HL-60 (cell line): Measurements from ENCODE around the gene FGD3.

Experiments used
- DNase-seq, 2 experiments: peaks; one replicate each; pipeline ENCODE4 v3.0.0-alpha.2; 2010 to 2020; ENCODE audit warnings: low read depth in 1 of 2, low spot score in 1 of 2
- H3K27ac ChIP-seq: fragments of 250-450 bp; sonication (Bioruptor Pico); replicated peaks from 2 replicates; pipeline ENCODE4 v1.5.1; 2020; ENCODE audit warnings: mild to moderate bottlenecking, moderate library complexity
- H3K27me3 ChIP-seq: fragments of 250-450 bp; sonication (Bioruptor Pico); 2 replicates; pipeline ENCODE4 v1.5.1; 2021; ENCODE audit warnings: mild to moderate bottlenecking, moderate library complexity; ENCODE audit not compliant: insufficient read depth, poor library complexity, severe bottlenecking
- H3K4me3 ChIP-seq: replicated peaks from 2 replicates; pipeline ENCODE4 v1.5.1; 2011; ENCODE audit warnings: mild to moderate bottlenecking, control low read depth, low read length; ENCODE audit not compliant: insufficient read depth
- GABPA ChIP-seq: IDR thresholded peaks from 2 replicates; pipeline ENCODE4 v1.6.1; 2012; ENCODE audit warnings: low read depth
- POLR2AphosphoS5 ChIP-seq: IDR thresholded peaks from 2 replicates; pipeline ENCODE4 v1.6.1; 2012; ENCODE audit warnings: low read depth
- SPI1 ChIP-seq: IDR thresholded peaks from 2 replicates; pipeline ENCODE4 v1.6.1; 2012; ENCODE audit warnings: low read depth, mild to moderate bottlenecking, borderline replicate concordance
- TF ChIP-seq, protein P1 (sequence below): IDR thresholded peaks from 2 replicates; pipeline ENCODE4 v1.6.1; 2012; ENCODE audit warnings: low read depth; ENCODE audit not compliant: insufficient replicate concordance
- TF ChIP-seq, protein P2 (sequence below): IDR thresholded peaks from one replicate; pipeline ENCODE4 v1.5.1; 2011; ENCODE audit warnings: low read length, control low read depth, inconsistent platforms; ENCODE audit not compliant: insufficient read depth

Gene FGD3

DNA sequence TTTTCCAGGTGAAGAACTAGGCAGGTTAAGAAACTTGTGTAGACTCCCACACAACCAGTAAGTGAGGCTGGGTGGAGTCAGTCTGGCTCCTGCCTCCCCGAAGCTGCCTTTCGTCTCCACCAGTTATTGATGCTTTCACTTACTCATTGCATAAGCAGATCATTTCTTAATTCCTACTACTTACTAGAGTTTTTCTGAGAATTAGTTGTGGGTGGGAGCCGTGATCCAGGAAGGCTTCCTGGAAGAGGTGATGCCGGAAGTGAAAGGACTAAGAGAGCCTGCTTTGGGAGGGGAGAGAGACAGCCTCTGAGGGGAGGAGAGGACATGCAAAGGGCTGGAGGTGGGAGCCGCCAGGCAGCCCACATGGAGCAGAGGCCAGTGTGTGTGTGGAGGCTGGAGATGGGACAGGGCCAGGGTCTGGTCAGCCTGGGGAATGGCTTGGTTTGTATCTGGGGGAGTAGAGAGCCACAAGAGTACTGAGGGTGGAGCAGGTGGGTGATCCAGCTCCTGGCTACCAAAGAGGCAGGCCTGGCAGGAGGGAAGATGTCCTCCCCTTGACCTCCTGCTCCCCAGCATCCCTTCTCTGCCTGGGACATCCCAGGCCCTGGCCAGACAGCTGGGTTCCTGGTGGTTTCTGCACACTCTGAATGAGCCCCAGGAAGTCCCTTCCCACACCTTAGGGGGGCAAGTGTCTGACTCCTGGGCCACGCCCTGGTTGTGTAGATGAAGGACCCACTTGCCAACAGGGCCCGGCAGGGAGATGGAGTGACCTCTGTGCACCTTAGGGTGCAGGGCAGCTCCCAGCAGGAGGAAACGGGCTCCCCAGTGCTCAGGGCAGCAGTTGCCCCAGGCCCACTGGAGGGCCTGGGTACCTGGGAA, 136.5 kb downstream of the FGD3 start:
- TF ChIP-seq, protein P1, sequence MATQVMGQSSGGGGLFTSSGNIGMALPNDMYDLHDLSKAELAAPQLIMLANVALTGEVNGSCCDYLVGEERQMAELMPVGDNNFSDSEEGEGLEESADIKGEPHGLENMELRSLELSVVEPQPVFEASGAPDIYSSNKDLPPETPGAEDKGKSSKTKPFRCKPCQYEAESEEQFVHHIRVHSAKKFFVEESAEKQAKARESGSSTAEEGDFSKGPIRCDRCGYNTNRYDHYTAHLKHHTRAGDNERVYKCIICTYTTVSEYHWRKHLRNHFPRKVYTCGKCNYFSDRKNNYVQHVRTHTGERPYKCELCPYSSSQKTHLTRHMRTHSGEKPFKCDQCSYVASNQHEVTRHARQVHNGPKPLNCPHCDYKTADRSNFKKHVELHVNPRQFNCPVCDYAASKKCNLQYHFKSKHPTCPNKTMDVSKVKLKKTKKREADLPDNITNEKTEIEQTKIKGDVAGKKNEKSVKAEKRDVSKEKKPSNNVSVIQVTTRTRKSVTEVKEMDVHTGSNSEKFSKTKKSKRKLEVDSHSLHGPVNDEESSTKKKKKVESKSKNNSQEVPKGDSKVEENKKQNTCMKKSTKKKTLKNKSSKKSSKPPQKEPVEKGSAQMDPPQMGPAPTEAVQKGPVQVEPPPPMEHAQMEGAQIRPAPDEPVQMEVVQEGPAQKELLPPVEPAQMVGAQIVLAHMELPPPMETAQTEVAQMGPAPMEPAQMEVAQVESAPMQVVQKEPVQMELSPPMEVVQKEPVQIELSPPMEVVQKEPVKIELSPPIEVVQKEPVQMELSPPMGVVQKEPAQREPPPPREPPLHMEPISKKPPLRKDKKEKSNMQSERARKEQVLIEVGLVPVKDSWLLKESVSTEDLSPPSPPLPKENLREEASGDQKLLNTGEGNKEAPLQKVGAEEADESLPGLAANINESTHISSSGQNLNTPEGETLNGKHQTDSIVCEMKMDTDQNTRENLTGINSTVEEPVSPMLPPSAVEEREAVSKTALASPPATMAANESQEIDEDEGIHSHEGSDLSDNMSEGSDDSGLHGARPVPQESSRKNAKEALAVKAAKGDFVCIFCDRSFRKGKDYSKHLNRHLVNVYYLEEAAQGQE = no peak
- TF ChIP-seq SPI1 (no peak), GABPA (no peak), POLR2AphosphoS5 (no peak)
- TF ChIP-seq, protein P2, sequence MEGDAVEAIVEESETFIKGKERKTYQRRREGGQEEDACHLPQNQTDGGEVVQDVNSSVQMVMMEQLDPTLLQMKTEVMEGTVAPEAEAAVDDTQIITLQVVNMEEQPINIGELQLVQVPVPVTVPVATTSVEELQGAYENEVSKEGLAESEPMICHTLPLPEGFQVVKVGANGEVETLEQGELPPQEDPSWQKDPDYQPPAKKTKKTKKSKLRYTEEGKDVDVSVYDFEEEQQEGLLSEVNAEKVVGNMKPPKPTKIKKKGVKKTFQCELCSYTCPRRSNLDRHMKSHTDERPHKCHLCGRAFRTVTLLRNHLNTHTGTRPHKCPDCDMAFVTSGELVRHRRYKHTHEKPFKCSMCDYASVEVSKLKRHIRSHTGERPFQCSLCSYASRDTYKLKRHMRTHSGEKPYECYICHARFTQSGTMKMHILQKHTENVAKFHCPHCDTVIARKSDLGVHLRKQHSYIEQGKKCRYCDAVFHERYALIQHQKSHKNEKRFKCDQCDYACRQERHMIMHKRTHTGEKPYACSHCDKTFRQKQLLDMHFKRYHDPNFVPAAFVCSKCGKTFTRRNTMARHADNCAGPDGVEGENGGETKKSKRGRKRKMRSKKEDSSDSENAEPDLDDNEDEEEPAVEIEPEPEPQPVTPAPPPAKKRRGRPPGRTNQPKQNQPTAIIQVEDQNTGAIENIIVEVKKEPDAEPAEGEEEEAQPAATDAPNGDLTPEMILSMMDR = no peak
- no peak for DNase-seq
- Histone ChIP-seq H3K27ac (no peak overlapping the region), H3K27me3 (no peaks in the 10 kb centered on the region), H3K4me3 (no peak overlapping the region)

DNA sequence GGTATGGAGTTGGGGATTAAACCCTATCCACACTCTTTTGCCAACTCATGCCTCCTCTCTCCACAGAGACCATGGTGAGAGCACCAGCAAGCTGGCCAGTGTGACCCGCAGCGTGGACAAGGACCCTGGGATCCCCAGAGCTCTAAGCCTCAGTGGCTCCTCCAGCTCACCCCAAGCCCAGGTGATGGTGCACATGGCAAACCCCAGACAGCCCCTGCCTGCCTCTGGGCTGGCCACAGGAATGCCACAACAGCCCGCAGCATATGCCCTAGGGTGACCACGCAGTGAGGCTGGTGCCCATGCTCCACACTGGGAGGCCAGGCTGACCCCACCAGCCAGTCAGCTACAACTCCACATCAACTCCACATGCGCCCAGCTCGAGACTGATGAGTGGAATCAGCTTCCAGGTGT, 137.2 kb downstream of the FGD3 start:
- DNase-seq = no peak
- Histone ChIP-seq H3K27ac (no peak overlapping the region), H3K27me3 (no peaks in the 10 kb centered on the region), H3K4me3 (no peak overlapping the region)
- TF ChIP-seq, protein P1 = no peak
- TF ChIP-seq GABPA (no peak), POLR2AphosphoS5 (no peak), SPI1 (no peak)
- TF ChIP-seq, protein P2 = no peak

DNA sequence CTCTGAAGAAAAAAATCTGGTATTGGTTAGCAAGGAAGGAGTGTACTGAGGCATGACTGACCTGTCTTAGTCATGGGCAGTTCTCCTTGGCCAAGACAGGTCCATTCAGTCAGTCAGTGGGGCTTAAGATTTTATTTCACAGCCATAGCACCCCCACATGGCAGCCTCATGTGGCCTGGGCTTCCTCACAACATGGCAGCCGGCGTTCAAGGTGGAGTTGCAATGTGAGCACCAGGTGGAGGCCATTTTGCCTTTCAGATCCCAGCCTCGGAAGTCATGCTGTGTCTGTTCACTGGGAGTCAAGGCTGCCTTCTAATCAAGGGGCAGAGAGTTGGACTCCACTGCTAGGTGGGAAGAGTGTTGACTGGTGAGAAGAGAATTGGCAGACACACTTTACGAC, 138.4 kb downstream of the FGD3 start:
- TF ChIP-seq, protein P2 = no peak
- TF ChIP-seq POLR2AphosphoS5 (no peak), GABPA (no peak), SPI1 (no peak)
- TF ChIP-seq, protein P1 = no peak
- H3K4me3 ChIP-seq = no peak overlapping the region

More for the DNA sequence above, 138.4 kb downstream of the FGD3 start:
- no peak overlapping the region for H3K27ac ChIP-seq
- DNase-seq = no peak
- no peaks in the 10 kb centered on the region for H3K27me3 ChIP-seq
